C4-2B (cell line): ENCODE data around the gene ALDH16A1.

Source experiments
- CTCF ChIP-seq: fragments of 450-650 bp; conservative IDR thresholded peaks from 2 replicates; pipeline ENCODE4 v1.5.1; 2017; ENCODE audit warnings: mild to moderate bottlenecking
- ZFX ChIP-seq: fragments of 450-650 bp; IDR thresholded peaks from 2 replicates; pipeline ENCODE4 v1.6.1; 2017

GRCh38 chr19:49497047-49497788 lies 44.2 kb downstream of the ALDH16A1 start:
- TF ChIP-seq CTCF = no peak
- TF ChIP-seq ZFX = no peak
